Esophagus muscularis mucosa (tissue), 4 donors: ENCODE measurements around the gene SSBP2.

Source experiments
- CTCF ChIP-seq, 3 experiments: fragments of 200-600 bp in 2 of 3; fragments of 450-650 bp in 1 of 3; sonication (generic) in 2 of 3; IDR thresholded peaks; one replicate each; pipeline ENCODE4 v1.5.1; 2017 to 2019; ENCODE audit warnings: antibody characterized with exemption in 3 of 3, mild to moderate bottlenecking in 2 of 3, moderate library complexity in 1 of 3
- EP300 ChIP-seq: sonication (generic); formaldehyde crosslinking; IDR thresholded peaks from one replicate; pipeline ENCODE4 v1.6.1; 2017; ENCODE audit warnings: antibody characterized with exemption
- POLR2AphosphoS5 ChIP-seq, 2 donors: sonication (generic); formaldehyde crosslinking; IDR thresholded peaks; one replicate each; pipeline ENCODE4 v1.6.1; 2017; ENCODE audit warnings: antibody characterized with exemption in 2 of 2

DNA sequence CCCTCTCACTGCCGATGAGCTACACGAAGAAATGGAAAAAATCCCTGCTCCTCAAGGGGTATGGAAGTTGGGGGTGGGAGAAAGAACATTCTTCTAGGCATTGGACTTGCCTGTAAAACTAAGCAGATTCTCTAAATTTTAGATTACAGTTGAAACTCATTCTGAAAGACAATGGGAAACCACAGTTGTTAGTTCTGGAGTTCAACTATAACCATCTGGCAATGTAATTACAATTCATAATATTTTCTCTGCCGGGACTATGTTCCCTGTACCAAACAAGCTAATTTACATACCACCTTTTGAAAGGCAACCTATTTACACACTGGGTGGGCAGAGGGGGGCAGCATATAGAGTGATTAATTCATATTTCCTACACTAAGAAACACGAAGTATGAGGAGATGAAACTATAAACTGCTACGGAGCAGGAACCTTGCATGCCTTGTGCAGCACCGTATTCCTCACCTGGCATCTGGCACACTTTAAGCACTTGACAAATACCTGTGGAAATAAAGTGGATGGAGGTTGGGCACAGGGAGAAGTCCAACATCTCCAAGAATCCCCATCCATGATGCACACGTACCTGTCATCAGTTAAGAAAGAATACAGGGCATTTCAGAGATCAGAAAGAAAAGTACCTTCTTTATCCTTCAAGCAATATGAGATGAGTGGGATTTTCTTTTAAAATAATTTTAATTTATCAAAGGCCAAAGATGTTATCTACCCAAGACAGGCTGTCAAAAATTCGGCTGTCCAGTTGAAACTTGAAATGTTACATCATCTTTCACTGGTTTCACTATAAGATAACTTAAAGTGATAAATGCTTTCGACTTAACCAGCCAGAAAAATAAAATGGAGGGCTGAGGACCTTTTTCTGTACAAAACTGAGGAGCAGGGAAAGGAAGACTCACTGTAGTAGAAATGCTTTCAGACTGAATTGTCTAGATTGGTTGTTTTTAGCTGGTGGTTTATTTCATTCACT lies 54.2 kb downstream of the SSBP2 start:
- TF ChIP-seq CTCF (IDR thresholded peaks at IDR 0.05): no peak
- TF ChIP-seq POLR2AphosphoS5 (IDR thresholded peaks at IDR 0.05): no peak
- no peak for TF ChIP-seq EP300
